NB4 (cell line): ENCODE results near the gene POC1A.

Experiments
- DNase-seq: peaks from one replicate; pipeline ENCODE4 v3.0.0; 2010; ENCODE audit warnings: low read depth
- H3K4me3 ChIP-seq: one replicate; pipeline ENCODE4 v1.5.1; 2011; ENCODE audit warnings: mild to moderate bottlenecking, low read depth, low read length, moderate library complexity
- MYC ChIP-seq: IDR thresholded peaks from 2 replicates; pipeline ENCODE4 v1.6.1; 2011; ENCODE audit warnings: low read depth, low read length
- POLR2A ChIP-seq: IDR thresholded peaks from 2 replicates; pipeline ENCODE4 v1.6.1; 2011; ENCODE audit warnings: mild to moderate bottlenecking; ENCODE audit not compliant: insufficient read length; ENCODE audit errors: extremely low read depth
- TF ChIP-seq, protein P1 (sequence below): IDR thresholded peaks from one replicate; pipeline ENCODE4 v1.5.1; 2012; ENCODE audit warnings: low read depth, low read length
- TF ChIP-seq, protein P2 (sequence below): IDR thresholded peaks from 2 replicates; pipeline ENCODE4 v1.6.1; 2011; ENCODE audit warnings: low read depth, low read length

Gene POC1A

DNA sequence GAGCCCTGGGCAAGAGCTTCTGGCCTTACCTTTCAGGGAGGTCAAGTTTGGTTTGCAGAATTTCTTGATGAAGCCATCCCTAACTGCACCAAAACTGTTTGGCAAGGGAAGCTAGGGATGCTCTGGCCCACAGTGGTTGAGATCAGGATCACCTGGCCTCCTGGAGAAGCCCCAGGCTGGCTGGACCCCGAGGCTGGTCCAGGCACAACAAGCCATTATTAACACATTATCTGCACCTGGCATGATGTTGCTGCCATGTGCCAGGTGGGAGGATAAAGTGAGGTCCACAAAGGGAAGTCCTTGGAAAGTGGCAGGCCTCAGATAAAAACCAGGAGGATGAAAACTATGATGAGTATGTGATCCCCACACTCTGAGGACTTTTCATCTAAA, 62.0 kb downstream of the POC1A start:
- no peak overlapping the region for H3K4me3 ChIP-seq
- DNase-seq = no peak
- TF ChIP-seq POLR2A (no peak), MYC (no peak)
- TF ChIP-seq, protein P1, sequence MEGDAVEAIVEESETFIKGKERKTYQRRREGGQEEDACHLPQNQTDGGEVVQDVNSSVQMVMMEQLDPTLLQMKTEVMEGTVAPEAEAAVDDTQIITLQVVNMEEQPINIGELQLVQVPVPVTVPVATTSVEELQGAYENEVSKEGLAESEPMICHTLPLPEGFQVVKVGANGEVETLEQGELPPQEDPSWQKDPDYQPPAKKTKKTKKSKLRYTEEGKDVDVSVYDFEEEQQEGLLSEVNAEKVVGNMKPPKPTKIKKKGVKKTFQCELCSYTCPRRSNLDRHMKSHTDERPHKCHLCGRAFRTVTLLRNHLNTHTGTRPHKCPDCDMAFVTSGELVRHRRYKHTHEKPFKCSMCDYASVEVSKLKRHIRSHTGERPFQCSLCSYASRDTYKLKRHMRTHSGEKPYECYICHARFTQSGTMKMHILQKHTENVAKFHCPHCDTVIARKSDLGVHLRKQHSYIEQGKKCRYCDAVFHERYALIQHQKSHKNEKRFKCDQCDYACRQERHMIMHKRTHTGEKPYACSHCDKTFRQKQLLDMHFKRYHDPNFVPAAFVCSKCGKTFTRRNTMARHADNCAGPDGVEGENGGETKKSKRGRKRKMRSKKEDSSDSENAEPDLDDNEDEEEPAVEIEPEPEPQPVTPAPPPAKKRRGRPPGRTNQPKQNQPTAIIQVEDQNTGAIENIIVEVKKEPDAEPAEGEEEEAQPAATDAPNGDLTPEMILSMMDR = no peak
- TF ChIP-seq, protein P2, sequence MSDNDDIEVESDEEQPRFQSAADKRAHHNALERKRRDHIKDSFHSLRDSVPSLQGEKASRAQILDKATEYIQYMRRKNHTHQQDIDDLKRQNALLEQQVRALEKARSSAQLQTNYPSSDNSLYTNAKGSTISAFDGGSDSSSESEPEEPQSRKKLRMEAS = no peak

DNA sequence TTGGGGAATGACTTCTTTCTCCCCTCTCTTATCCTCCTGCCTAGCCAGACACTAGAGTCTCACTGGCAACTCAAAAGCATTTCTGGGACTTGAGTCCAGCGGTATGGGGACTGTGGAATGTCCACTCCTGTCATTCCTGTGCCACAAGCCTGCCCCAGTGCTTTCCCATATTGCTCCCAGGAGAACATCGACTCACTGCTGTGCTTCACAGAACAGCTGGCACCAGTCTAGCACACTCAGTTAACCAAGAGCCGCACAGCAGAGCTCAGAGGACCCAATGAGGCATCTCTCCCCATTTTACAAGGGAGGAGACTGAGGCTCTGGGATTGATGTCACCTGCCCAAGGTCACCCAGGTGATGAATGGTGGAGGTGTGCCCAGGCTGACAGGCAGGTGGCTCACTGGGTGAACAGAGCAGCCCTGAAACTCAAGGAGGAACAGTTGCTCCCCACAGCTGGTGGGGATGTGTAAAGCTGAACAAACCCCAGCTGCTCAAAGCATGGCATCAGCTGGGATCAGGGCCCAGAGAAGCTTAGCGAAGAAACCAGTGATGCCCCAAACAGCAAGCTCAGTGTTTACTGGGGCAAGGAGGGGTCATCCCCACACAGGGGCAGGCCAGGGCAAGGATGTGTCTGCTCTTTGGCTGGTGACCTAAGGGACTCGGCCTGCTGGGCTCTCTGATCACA, 62.5 kb downstream of the POC1A start:
- no peak for TF ChIP-seq POLR2A
- TF ChIP-seq, protein P1 = no peak
- TF ChIP-seq, protein P2 = no peak
- no peak for TF ChIP-seq MYC
- H3K4me3 ChIP-seq = no peak overlapping the region
- DNase-seq = no peak

DNA sequence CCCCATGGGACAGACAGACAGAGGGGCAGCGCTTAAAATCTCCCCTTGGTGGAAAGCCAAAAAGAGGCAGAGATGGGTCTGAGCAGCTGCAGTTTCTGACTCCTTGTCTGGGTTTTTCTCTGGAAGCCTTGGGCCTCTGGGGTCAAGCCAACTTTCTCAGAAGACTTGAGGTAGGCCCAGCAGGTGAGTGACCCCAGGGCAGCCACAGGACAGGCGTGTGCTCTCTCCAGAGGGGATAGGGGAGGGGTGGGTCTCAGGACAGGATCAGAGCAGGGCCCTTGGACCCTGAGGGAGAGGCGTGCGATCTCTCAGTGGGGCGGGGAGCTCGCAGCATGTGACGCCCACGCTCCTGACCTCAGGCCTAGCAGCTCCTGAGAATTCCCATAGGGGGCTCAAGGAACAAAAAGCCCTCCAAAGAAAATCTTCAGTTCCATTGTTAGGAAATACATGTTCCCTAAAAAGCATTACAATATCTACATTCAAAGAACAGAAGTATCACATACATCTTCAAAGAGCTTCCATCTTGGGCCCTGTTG, 63.2 kb downstream of the POC1A start:
- TF ChIP-seq MYC = no peak
- TF ChIP-seq, protein P1 = no peak
- no peak for TF ChIP-seq POLR2A
- TF ChIP-seq, protein P2 = no peak
- H3K4me3 ChIP-seq = no peak overlapping the region
- DNase-seq = no peak

DNA sequence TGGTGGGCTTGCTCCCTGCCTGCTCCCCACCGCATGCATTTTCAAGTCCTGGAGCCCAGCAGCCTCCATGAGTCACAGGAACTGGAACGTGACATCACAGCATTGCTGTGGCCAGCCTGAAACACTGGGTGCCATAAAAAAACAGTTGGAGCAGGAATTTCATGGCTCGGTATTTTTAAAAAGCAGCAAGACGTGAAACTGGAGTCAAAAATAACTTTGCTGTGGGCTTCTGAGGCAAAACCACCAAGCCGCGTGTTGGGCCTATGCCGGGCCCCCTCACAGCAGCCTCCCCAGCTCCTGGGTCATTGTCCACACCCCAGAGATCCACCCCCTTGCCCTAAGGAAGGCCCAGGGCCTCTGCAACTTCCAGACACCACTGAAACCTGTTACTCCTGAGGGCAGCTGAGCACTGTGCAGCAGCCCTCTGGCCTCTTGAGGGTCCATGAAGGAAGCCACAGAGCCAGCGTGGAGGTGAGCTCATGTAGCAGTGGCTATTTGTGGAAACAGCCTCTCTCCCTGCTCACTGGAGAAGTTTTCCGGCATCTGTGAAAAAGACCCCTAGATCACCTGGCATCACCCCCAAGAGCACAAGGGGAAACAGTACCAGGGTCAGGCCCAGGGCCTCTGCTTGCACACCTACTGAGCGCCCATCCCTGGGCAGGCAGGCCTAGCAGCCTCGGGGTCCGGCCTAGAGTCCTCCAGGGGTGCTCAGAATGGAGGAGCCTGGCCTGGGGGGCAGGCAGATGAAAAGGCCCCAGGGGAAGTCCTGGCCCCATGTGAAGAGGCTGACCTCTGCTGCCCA, 63.9 kb downstream of the POC1A start:
- peak; percentile 64 for DNase-seq
- no peak overlapping the region for H3K4me3 ChIP-seq
- TF ChIP-seq POLR2A = no peak
- no peak for TF ChIP-seq MYC
- TF ChIP-seq, protein P1 = no peak
- TF ChIP-seq, protein P2 = no peak

DNA sequence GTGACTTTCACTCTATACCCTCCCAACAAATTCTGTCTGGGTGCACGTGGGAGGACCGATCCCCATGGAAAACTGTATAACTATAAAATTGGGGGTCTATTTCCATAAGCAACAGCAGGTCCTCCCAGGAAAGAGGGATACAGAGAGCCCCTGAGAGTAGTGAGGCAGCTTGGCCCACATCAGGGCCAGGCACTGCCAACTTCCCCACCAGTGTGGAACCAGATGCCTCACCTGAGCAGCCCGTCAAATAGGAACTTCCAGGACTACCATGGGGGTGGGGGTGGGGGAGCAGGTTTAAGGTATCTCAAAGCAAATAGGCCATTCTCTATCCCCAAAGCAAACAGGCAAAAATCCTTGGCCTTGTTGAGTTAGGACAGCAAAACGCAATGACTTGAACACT, 64.5 kb downstream of the POC1A start:
- DNase-seq = no peak
- H3K4me3 ChIP-seq = no peak overlapping the region
- TF ChIP-seq POLR2A = no peak
- TF ChIP-seq, protein P2 = no peak
